GM10847 (cell line): Measurements from ENCODE around the gene KLHL5.

Source experiments
- POLR2A ChIP-seq: IDR thresholded peaks from 2 replicates; pipeline ENCODE4 v1.6.1; 2011; ENCODE audit not compliant: insufficient read length; ENCODE audit errors: extremely low read depth

KLHL5 gene

GRCh38 chr4:39063430-39063829, 1.4 kb downstream of the KLHL5 start:
- TF ChIP-seq POLR2A, result no peak

GRCh38 chr4:39066371-39066770, 4.3 kb downstream of the KLHL5 start:
- no peak for TF ChIP-seq POLR2A

GRCh38 chr4:39067031-39067430, 5.0 kb downstream of the KLHL5 start:
- no peak for TF ChIP-seq POLR2A

GRCh38 chr4:39067451-39067850, 5.4 kb downstream of the KLHL5 start:
- TF ChIP-seq POLR2A, result no peak

GRCh38 chr4:39068907-39069306, 6.9 kb downstream of the KLHL5 start:
- TF ChIP-seq POLR2A, result no peak

- no peak for TF ChIP-seq POLR2A
These were observed 16.8 kb downstream of the KLHL5 start for GRCh38 chr4:39078829-39079228.

- no peak for TF ChIP-seq POLR2A
These were observed 21.1 kb downstream of the KLHL5 start for GRCh38 chr4:39083164-39083563.

GRCh38 chr4:39085891-39086290, 23.9 kb downstream of the KLHL5 start:
- TF ChIP-seq POLR2A, result no peak

GRCh38 chr4:39096847-39097246, 34.8 kb downstream of the KLHL5 start:
- TF ChIP-seq POLR2A, result no peak

- no peak for TF ChIP-seq POLR2A
These were observed 35.3 kb downstream of the KLHL5 start for GRCh38 chr4:39097290-39097689.

GRCh38 chr4:39102297-39102696, 40.3 kb downstream of the KLHL5 start:
- TF ChIP-seq POLR2A, result no peak

- no peak for TF ChIP-seq POLR2A
These were observed 41.3 kb downstream of the KLHL5 start for GRCh38 chr4:39103291-39103690.

- TF ChIP-seq POLR2A, result no peak
These were observed 42.2 kb downstream of the KLHL5 start for GRCh38 chr4:39104255-39104654.

- TF ChIP-seq POLR2A, result no peak
These were observed 44.0 kb downstream of the KLHL5 start for GRCh38 chr4:39106011-39106410.

GRCh38 chr4:39114436-39114835, 52.4 kb downstream of the KLHL5 start:
- TF ChIP-seq POLR2A, result no peak

GRCh38 chr4:39118034-39118658, 56.1 kb downstream of the KLHL5 start:
- no peak for TF ChIP-seq POLR2A

- TF ChIP-seq POLR2A, result no peak
These were observed 58.4 kb downstream of the KLHL5 start for GRCh38 chr4:39120418-39120817.
